Esophagus muscularis mucosa (tissue), 3 donors: ENCODE data around the gene MEIS2.

Source experiments
- CTCF ChIP-seq, 3 experiments: fragments of 200-600 bp in 2 of 3; fragments of 450-650 bp in 1 of 3; sonication (generic) in 2 of 3; IDR thresholded peaks; one replicate each; pipeline ENCODE4 v1.5.1; 2017 to 2019; ENCODE audit warnings: antibody characterized with exemption in 3 of 3, mild to moderate bottlenecking in 2 of 3, moderate library complexity in 1 of 3
- POLR2A ChIP-seq: fragments of 450-650 bp; IDR thresholded peaks from one replicate; pipeline ENCODE4 v1.6.1; 2017; ENCODE audit warnings: antibody characterized with exemption, moderate library complexity, mild to moderate bottlenecking, low read depth

GRCh38 chr15:36965570-36966342, 134.6 kb downstream of the MEIS2 start:
- no peak for TF ChIP-seq POLR2A
- TF ChIP-seq CTCF (IDR thresholded peaks at IDR 0.05), result no peak
